ENCODE data around the gene PIP4K2B.

Gene PIP4K2B

DNA sequence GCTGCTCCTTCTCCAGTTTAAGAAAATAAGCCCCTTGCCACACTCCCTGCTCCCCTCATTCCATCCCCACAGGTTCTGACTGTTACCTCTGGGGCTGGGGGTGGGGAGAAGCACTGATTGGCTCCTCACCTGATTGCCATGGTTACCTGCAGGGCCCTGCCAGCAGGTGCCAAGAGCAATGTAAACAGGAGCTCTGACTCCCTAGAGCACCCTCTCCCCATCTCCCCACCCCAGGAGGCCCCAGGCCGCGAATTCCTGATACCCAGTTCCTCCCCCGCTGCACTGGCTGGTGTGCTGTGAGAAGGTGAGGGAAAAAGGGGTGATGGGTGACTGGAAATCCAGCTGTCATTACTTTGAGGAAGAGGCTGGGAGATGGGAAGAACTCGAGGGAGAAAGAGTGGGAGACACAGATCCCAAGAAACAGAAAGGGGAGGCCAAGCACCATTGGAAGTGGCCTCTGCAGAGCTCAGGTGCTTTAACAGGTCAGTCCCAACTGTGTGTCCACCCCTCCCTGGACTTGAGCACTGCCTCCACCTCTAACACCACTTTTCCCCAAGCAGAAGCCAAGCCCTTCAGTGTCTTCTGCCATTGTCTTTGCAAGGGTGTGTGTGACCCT is 55.7 kb downstream of the PIP4K2B start:
- DNase-seq = no peak

DNA sequence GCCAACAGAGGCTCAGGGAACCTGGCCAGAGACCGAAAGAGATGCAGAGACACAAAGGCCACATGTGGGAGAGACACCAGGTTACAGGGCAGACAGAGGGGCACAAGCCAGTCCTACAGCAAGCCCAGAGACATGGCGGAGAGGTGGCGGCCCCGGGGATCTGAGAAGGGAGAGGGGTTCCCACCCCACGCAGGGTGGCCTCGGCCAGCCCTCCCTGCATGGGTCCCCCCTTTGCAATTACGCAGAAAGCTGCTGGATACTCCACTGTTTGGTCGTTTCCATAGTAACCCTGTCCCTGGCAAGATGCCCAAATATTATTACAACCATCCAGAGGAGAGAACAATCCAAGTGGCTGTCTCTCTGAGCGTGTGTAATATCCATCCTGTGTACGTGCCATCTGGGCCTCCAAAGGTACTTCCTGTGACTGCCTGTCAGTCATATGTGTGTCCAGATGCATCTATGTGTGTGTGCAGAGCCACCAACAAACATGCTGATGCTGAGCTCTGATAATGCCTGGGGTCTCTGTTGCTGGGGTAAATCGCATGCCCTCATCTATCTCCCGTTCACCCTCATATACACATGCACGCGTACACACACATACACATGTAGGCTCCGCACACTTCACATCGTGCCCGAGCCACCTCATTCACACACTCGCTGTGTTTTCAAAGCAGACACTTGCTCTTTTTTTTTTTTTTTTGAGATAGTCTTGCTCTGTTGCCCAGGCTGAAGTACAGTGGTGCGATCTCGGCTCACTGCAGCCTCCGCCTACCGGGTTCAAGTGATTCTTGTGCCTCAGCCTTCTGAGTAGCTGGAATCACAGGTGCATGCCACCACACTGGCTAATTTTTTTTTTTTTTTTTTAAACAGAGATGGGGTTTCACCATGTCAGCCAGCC is 56.7 kb downstream of the PIP4K2B start:
- peak; percentile 88 for DNase-seq

DNA sequence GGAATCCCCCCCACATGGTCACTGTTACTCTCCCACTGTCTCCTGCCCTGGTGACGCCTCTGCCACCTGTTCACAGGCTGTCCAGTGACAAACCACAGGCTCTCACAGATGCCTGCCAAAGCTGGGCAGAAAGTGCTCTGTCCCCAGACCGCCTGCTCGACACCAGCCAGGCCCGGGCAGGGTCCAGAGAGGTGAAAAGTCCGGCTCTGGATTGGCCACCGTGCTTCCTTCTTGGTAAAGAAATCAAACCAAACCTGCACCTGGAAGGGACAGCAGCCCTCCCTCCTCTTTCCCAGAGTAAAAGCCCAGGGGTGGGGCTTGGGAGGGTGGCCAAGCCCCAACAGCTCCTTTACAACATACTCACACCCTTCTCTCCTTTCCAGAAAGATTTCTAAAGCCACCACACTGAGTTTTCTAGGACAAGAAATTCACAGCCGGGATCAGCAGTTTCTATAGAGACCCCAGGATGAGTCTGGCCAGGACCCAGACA is 57.4 kb downstream of the PIP4K2B start:
- DNase-seq = peak; percentile 80

DNA sequence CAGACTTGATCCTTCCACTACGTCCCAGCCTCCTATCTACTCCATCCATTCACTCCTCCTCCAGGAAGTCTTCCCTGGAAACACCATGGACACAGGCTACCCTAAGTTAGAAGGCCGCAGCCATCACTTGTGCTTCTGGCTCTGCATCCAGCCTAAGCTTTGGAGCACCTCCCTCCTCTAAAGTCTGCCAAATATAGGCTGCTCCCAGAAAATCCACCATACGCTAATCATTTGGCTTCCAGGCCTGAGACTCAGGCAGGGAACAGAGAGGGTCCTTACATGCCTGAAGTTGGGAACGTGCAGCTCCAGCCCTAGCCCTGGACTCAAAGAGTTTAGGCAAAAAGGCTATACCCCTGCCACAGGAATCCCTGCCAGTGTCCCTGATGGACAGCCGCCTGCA is 57.9 kb downstream of the PIP4K2B start:
- DNase-seq = no peak

DNA sequence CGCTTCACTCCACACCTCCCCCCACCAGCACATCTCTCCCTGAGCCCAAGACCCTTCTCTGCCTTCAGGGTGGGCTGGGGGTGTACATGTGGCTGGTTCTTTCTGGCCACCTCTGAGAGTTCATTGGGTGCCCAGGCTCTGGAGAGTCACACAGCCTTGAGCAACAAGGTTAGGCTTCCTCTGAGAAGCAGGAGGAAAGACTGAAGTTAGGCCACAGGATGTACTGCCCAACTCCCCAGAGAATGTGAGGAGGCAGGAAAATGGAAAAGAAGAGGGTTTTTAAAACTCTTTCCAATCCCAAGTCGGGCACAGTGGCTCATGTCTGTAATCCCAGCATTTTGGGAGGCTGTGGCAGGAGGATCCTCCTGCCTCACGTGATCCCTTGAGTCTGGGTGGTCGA is 58.5 kb downstream of the PIP4K2B start:
- no peak for DNase-seq

DNA sequence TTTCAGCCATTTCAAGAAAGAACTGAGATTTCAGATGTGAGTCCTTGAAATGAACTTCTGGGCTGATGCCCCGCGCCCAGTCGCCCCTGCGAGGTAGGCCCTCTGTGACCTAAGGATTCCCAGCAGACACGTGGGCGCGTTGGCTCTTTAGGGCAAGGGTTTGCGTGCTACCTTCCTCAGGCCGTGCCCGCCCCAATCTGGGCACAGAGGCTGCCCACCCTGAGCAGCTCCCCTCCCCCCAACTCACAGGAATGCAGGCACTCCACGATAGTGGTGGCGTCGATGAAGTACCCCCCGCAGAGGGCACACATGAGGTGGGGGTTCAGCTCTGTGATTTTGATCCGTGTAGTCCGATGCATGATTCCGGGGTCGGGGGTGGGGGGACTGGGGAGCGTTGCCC is 59.3 kb downstream of the PIP4K2B start:
- no peak for DNase-seq

DNA sequence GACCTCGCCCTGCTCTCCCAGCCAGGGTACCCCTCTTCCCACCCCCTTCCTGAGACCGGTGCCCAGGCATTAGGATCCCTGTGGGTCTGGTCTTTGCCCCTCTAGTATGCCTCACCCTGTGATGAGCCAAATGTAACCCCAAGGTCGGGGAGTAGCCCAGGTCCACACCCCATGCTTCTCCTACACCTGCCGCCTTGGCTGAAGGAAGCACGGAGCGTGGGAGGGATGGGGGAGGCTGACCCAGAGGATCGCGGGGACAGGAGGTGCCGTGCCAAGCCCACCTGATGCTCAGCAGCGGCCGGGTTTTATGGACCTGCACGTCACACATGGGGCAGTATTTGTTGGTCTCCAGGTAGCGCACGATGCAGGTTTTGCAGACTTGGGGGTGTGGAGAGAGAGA is 60.1 kb downstream of the PIP4K2B start:
- DNase-seq = no peak

DNA sequence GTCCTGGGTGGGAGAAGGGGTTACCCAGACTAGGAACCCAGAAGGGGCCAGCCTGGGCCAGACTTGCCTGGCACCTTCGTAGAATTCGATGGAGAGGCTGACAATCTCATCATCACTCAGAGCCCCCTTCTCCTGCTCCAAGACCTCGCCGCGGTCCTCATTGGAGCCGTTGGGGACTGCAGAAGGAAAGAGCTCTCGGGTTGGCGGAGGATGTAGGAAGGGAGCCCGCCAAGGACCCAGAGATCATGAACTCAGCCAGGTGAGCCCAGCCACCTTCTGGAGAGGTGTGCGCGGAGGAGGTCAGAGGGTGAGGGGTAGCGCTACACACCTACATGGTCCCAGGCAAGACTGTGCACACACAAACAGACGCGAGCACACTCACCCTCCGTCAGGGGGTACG is 60.7 kb downstream of the PIP4K2B start:
- no peak for DNase-seq

DNA sequence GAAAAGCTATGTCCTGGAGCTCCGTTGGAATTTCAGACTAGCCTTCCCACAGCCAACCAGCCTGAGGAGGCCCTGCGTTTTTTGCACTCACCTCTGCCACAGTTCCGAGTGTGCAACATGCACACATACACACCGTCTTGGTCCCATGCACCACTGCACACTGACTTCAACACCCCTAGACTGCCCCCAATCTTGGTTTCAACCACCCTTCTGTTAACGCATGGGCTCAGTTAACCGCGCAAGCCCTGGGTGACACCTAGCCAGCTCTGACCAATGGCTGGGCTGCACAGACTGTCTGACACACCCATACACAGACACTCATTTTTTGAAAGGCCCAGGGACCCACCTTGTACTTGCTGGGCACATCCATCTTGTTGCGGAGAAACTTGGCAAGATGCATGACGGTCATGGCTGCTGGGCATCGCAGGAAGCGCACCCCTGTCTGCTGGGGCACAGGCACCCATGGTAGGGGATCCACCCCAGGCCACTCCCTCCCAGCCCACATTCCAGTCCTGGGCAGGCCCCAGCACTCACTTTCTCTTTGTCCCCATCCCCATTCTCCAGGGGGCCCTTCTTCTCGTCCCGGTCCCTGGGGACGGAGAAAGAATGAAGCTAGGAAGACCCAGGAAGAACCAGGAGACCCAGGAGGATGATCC is 61.2 kb downstream of the PIP4K2B start:
- no peak for DNase-seq

DNA sequence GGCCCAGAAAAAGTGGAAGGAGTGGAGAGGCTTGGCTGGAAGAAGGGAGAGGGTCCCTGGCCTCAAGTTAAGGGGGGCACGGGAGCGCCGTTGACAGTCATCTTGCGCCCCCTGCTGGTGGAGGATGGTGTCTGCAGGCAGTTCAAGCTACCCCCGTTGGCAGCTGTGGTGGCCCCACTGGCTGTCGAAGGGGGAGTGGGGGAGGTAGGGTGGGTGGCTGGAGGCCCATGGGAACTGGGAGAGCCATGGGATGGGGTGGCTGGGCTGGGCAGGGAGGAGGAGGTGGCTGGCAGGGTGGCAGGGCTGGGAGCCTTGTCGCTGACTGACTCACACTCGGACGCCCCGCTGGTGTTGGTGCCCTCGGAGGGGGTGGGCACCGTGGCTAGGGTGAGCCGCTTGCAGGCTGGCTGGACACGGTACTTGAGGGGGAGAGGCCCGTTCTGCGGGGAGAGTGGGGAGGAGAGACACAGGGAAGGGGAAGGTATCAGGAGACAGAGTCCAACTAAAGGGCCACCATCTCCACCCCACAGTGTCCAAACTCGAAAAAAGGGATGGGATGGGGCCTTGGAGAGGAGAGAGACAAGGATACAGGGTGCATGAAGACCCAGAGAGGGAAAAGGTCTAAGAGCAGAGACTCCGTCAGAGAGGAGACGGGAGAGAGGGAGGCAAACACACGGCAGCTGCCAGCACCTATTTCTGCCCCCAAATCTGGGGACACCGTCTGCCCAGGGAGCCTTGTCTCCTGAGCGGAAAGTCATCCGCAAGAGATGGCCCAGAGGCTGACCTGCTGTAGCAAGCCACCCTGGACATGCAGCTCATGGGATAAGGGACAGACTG is 64.0 kb downstream of the PIP4K2B start:
- peak; percentile 81 for DNase-seq

DNA sequence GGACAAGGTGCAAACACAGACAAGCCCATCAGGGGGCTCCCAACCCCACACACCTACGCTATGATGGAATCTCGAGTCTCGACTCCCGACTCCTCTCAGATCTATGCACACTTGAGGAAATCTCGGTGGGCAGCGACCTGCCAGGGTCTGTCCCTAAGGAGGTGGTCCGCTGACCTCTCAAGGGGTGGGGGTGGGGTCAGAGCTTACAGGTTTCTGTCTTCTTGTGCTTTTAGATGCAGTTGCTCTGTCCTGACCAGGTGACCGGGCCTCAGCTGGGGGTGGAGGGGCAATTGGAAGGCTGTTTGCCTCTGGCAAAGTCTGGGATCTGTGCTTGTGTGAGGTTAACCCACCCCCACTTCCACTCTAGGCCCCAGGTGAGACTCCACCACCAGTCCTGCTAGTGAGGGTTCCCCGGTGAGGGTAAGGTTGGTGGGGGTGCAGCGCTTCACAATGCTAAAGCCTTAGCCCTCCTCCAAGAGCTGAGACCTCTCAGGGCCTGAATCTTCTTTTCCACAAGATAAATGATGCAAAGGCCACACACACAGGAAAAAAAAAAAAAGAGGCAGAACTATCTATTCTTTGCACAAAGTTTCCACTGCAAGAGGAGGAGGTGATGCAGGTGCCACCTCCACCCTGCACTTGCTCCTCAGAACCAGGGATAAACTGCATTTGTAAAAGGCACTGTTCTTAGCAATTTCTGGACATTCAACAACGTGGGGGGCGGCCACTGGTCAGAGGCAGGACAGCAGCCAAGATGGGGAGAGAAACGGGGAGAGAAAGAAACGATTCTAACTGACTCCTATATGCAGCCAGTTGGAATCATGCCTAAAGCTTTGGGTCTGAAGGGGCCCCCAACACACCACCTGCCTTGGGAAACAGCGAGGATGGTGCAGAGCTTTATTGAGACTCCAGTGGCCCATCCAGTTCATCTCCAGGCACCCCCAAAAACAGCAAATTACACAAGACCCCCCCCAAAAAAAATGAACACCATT is 65.1 kb downstream of the PIP4K2B start:
- DNase-seq = no peak

DNA sequence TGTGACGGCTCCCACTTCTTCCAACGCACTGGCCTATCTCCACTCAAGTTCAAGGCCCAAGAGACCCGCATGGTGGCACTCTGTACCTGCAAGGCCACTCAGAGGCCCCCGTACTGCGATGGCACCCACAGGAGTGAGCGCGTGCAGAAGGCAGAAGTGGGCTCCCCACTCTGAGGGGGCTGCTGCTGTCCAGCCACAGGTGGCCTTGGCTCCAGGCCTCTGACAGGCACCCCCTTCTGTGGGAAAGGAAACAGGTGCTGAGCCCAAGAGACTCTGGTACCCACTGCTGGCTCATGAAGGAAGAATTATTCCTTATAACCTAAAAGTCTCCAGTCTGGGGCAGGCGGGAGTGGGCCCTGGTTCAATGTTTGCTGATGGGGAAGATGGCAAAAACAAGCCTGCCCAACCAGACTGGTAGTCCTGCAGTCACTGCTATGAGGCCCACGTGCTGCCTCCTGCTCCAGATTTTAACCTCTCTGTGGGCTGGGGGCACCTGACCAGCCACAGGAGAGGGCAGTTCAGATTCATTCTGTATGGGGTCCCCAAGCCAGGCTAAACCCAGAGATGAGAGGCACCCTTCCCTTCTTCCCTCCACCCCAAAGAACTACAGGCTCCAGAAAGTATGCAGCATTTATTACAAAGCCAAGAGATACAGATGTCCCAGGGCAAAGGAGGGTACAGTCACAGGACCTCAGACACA is 65.9 kb downstream of the PIP4K2B start:
- no peak for DNase-seq

DNA sequence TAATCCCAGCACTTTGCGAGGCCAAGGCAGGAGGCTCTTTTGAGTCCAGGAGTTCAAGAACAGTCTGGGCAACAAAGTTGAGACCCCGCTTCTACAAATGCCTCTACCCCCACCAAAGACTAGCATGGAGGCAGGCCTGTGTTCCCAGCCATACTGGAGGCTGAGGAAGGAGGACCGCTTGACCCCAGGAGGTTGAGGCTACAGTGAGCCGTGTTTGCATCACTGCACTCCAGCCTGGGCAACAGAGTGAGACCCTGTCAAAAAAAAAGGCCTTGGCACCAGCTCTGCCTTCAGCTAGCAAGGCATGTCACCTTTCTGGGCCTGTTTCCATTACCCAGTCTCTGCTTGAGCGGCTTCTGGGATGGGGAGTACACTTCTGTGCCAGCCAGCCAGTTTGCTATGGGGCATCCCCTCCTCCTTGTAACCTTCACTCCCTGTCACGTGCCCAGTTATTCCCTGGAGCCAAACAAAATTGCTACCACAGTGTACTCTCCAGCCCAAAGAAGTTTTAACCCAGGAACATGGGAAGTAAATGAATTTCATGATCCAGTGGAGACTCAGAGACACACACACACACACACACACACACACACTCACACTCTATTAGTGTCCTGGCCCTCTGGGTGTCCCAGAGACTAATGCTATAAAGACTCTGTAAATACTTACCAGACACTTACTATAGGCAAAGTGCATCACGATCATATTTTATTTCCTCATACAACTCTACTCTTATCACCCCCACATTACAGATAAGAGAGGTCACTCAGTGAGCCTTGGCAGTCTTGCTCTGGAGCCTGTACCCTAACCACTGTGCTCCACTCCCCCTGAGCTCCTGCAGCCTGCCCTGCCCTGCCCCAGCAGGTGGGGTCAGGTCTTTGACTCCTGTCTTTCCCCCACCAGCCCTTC is 66.7 kb downstream of the PIP4K2B start:
- DNase-seq = no peak

DNA sequence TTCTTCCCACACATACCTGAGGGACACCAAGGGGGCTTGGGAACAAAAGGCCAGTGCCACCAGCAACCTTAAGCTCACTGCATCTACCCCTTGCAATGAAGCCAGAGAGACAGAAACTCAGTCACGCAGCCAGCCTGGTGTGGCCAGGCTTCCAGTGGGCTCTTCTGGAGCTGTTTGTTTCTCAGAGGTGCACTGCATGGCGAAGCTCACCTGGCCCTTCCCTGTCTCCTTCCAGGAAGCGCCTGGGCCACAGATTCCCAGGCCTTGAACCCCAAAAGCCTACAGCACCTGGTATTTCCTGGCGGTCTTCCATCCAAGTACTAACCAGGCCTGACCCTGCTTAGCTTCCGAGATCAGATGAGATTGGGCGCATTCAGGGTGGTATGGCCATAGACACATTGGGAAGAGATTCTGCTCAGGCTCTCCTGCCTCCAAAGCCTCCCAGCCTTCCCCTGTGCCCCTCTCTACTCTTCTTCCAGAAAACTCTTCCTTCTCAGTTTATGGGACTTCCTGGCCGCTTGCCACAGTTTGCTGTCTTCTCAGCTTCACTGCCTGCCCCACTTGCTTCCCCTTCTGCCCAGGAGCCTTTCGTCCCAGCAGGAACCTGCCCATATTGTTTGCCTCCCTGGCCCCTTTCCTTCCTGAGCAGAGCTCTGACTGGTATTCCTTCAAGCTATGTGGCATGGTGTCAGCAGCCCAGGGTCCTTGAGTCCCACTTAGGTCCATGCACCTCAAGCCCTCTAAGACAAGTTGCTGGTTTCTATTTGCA is 67.6 kb downstream of the PIP4K2B start:
- no peak for DNase-seq

DNA sequence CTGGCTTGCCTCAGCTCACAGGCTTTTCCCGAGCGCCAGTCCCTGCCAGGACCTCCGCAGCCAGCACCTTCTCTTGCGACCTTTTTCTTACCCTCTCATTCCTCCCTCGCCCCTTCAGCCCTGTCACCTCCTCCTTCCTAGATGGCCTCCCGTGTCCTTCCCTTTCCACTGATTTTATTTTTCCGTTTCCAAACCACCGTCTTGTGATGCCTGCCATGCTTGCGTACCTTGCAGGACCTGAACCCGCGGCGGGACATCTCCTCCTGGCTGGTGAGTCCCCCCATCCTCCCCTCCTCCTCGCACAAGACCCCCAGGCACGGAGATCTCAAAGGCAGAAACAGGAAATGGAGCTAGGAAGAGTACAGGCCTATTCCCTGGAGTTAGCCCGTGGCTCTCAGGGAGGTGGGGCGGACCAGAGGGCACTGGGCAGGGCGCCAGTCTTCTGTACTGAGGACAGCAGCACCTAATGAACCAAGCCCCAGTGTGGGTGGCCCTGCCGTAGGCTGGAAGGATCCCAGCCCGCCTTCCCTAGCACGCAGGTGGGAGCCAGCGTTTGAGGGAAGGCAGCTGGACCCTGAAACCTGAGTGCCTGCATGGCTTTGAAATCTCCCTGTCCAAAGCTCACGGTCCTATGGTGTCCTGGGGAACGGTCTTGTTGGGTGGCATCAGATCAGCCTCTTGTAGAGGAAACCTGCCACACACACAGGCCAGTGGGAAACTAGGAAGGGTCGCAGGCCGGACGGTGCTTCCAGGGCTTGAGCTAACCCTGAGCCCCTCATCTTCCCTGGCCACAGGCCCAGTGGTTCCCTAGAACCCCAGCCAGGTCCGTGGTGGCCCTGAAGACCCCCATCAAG is 68.6 kb downstream of the PIP4K2B start:
- no peak for DNase-seq

DNA sequence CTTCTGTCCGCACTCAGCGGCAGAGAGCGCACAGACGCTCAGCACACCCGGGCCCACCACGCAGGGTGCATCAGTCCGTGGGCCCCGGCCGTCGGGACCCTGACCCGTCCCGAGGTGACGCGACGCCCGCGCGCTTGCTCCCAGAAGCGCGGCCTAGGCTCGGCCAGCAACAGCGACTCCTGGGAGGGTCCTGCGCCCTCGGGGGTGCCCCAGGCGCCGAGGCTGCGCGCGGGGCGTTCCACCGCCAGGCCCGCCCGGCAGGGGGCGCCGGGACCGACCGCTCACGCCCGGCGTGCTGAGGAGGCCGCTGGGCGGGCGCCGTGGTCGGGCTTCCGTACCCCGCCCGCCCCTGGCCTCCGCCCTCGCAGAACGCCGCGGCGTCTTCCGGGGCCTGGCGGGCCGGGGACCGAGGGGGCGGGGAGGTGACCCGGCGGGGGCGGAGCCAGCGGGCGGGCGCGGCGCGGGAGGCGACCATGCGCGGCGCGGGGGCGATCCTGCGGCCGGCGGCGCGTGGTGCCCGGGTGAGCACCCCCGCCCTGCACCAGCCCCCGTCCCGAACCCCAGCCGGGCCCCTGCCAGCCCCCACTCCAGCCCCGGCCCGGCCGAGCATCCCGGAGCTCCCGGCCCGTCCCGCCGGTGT is 69.3 kb downstream of the PIP4K2B start, which contains the start of gene CISD3:
Gene CISD3 (plus strand): TSS at position 456 of the 640 bp plus-strand sequence. CDS start 18 bp downstream, at position 474.
- peak; percentile 86 for DNase-seq

DNA sequence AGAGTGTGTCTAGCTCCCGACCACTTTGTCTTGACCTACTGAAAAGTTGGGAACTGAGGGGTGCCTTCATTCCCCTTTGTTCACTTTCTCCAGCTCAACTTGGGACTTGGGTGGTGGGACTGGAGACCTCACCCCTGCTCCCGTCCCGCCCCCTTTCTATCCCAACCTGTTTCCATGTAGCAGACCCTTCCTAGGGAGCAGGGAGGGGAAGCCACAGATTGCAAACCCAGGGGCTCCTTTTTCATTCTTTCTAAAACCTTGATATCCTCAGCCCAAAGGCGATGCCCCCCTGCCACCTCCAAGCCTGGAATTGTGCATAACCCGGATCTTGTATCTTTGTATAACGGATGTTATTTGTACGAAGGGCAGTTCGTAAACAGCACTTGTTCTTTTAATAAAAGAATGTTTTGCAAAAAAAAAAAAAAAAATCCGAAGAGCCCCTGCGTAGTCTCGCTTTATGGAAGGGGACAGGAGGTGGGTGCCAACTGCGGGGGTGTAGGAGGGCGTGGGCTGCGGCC is 69.9 kb downstream of the PIP4K2B start:
- DNase-seq = no peak

Measured in right forelimb (tissue), 1 donor.